ENCODE results near the gene EHF. TPM values are rescaled to one million over a fixed set of nuclear protein-coding genes. Genes with fewer than 3 reads are reported as not detected.

EHF gene
- total and polyA plus RNA-seq, 9 of the 15 experiments (the other 6 are each of a cell fraction or from before 2014, with no cell fraction given) = 0.04 to 0.54 (median 0.37) TPM

DNA sequence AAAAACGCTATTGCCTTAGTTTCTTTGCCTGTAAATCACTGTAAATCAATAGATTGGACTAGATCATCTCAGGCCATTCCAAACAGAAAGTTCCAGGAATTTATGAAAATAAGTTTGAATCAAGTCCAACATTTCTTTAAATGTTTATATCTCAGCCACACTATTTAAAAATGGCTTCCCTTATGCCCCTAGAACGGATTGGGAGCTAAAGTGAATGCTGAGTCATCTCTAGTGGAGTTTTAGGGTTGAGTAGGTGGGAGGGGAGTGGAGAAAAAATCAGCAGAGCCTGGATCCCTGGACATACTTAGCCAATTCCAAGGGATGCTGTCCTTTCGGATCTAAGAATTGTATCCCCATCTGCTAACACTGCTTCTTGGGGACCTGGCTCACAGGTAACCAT is 48.6 kb downstream of the EHF start (continued):
- TF ChIP-seq, protein P1, sequence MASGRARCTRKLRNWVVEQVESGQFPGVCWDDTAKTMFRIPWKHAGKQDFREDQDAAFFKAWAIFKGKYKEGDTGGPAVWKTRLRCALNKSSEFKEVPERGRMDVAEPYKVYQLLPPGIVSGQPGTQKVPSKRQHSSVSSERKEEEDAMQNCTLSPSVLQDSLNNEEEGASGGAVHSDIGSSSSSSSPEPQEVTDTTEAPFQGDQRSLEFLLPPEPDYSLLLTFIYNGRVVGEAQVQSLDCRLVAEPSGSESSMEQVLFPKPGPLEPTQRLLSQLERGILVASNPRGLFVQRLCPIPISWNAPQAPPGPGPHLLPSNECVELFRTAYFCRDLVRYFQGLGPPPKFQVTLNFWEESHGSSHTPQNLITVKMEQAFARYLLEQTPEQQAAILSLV (tag; IDR thresholded peaks at IDR 0.05) = no peak
- TF ChIP-seq PCBP2 (IDR thresholded peaks at IDR 0.05; ENCODE audit: low read depth, low read length, poor library complexity, severe bottlenecking) (no peak), PTTG1 (tag; IDR thresholded peaks at IDR 0.05; ENCODE audit: low read depth) (peak; percentile 66; the same call in 1 of the 2 replicates), MCM7 (IDR thresholded peaks at IDR 0.05) (no peak), ZFP30 (CRISPR knock-in tag; IDR thresholded peaks at IDR 0.05; ENCODE audit: borderline replicate concordance) (no peak), CBX8 (IDR thresholded peaks at IDR 0.05; ENCODE audit: borderline replicate concordance, extremely low read depth, low read depth, low read length, poor library complexity, severe bottlenecking) (no peak), PHTF2 (CRISPR knock-in tag; IDR thresholded peaks at IDR 0.05) (no peak), DACH1 (IDR thresholded peaks at IDR 0.05; ENCODE audit: partially characterized antibody) (no peak), MAFG (tag; conservative IDR thresholded peaks at IDR 0.05) (peak; percentile 83), CBFB (CRISPR knock-in tag; IDR thresholded peaks at IDR 0.05) (no peak), ILK (tag; IDR thresholded peaks at IDR 0.05; ENCODE audit: borderline replicate concordance, low read depth) (peak; percentile 51; the same call in 1 of the 2 replicates), SIX5 (IDR thresholded peaks at IDR 0.05; ENCODE audit: borderline replicate concordance in 1 of 2, insufficient read depth in 1 of 2, low read depth in 1 of 2, low read length in 2 of 2) (no peak), ZNF436 (CRISPR knock-in tag; IDR thresholded peaks at IDR 0.05) (no peak), ETV6 (IDR thresholded peaks at IDR 0.05; ENCODE audit: borderline replicate concordance in 1 of 2, low read depth in 2 of 2, low read length in 1 of 2) (no peak), ETV6 (CRISPR knock-in tag; IDR thresholded peaks at IDR 0.05; ENCODE audit: borderline replicate concordance) (no peak), ZNF12 (CRISPR knock-in tag; IDR thresholded peaks at IDR 0.05) (no peak), BHLHE40 (IDR thresholded peaks at IDR 0.05; ENCODE audit: low read length) (no peak), ZKSCAN1 (IDR thresholded peaks at IDR 0.05; ENCODE audit: low read depth, low read length) (no peak), FOXA3 (CRISPR knock-in tag; conservative IDR thresholded peaks at IDR 0.05 in 1 of 2, IDR thresholded peaks at IDR 0.05 in 1 of 2) (no peak), ESRRA (IDR thresholded peaks at IDR 0.05; ENCODE audit: borderline replicate concordance, low read depth) (no peak), PML (IDR thresholded peaks at IDR 0.05; ENCODE audit: low read length) (no peak)
- TF ChIP-seq, protein P2, sequence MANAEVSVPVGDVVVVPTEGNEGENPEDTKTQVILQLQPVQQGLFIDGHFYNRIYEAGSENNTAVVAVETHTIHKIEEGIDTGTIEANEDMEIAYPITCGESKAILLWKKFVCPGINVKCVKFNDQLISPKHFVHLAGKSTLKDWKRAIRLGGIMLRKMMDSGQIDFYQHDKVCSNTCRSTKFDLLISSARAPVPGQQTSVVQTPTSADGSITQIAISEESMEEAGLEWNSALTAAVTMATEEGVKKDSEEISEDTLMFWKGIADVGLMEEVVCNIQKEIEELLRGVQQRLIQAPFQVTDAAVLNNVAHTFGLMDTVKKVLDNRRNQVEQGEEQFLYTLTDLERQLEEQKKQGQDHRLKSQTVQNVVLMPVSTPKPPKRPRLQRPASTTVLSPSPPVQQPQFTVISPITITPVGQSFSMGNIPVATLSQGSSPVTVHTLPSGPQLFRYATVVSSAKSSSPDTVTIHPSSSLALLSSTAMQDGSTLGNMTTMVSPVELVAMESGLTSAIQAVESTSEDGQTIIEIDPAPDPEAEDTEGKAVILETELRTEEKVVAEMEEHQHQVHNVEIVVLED (CRISPR knock-in tag; IDR thresholded peaks at IDR 0.05) = no peak
- TF ChIP-seq, protein P3, sequence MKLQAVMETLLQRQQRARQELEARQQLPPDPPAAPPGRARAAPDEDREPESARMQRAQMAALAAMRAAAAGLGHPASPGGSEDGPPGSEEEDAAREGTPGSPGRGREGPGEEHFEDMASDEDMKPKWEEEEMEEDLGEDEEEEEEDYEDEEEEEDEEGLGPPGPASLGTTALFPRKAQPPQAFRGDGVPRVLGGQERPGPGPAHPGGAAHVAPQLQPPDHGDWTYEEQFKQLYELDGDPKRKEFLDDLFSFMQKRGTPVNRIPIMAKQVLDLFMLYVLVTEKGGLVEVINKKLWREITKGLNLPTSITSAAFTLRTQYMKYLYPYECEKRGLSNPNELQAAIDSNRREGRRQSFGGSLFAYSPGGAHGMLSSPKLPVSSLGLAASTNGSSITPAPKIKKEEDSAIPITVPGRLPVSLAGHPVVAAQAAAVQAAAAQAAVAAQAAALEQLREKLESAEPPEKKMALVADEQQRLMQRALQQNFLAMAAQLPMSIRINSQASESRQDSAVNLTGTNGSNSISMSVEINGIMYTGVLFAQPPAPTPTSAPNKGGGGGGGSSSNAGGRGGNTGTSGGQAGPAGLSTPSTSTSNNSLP (IDR thresholded peaks at IDR 0.05; ENCODE audit: borderline replicate concordance, low read depth, low read length) = no peak
- TF ChIP-seq, protein P4, sequence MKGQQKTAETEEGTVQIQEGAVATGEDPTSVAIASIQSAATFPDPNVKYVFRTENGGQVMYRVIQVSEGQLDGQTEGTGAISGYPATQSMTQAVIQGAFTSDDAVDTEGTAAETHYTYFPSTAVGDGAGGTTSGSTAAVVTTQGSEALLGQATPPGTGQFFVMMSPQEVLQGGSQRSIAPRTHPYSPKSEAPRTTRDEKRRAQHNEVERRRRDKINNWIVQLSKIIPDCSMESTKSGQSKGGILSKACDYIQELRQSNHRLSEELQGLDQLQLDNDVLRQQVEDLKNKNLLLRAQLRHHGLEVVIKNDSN (CRISPR knock-in tag; IDR thresholded peaks at IDR 0.05) = no peak

Data from K562 (cell line).